ENCODE measurements around the gene NACC2.
"Not testable (repeated sequence)": the region's sequence is repeated elsewhere in the genome, so short reads cannot be mapped to it uniquely, and the experiment has no call there.

GRCh38 chr9:136061916-136062315 is 33.2 kb downstream of the NACC2 start:
- not testable (repeated sequence) for TF ChIP-seq CTCF, POLR2A (IDR thresholded peaks at IDR 0.05)
